IPS-18a (cell line): ENCODE measurements around the gene NDUFA6.
A peak's percentile ranks its signal among the peaks of the same experiment; 100 is the strongest.
"Not testable (repeated sequence)": the region's sequence is repeated elsewhere in the genome, so short reads cannot be mapped to it uniquely, and the experiment has no call there.

ENCODE experiments used
- H3K27ac ChIP-seq: one replicate; pipeline ENCODE4 v1.5.1; 2013; ENCODE audit warnings: low read length
- H3K27me3 ChIP-seq: one replicate; pipeline ENCODE4 v1.6.1; 2013; ENCODE audit warnings: mild to moderate bottlenecking, low read length; ENCODE audit not compliant: control insufficient read depth, insufficient read depth
- H3K36me3 ChIP-seq: one replicate; pipeline ENCODE4 v1.6.1; 2013; ENCODE audit warnings: low read depth, low read length; ENCODE audit not compliant: control insufficient read depth
- H3K4me1 ChIP-seq: one replicate; pipeline ENCODE4 v1.6.1; 2013; ENCODE audit warnings: low read depth, low read length; ENCODE audit not compliant: control insufficient read depth
- H3K4me3 ChIP-seq: one replicate; pipeline ENCODE4 v1.5.1; 2013; ENCODE audit warnings: low read length
- H3K9ac ChIP-seq: one replicate; pipeline ENCODE4 v1.6.1; 2013; ENCODE audit warnings: mild to moderate bottlenecking, low read length, moderate library complexity
- H3K9me3 ChIP-seq: one replicate; pipeline ENCODE4 v1.6.1; 2013; ENCODE audit warnings: low read depth, low read length; ENCODE audit not compliant: control insufficient read depth

Gene NDUFA6

GRCh38 chr22:42090596-42091454 is at the start of gene NDUFA6:
Gene NDUFA6, minus strand, starts transcription at chr22:42090772. Its CDS starts 28 bp downstream, at chr22:42090744.
- peak within 1 kb of the TSS; percentile 99 for H3K4me3 ChIP-seq
- peak within 1 kb of the TSS; percentile 99 for H3K9ac ChIP-seq
- H3K9me3 ChIP-seq: no peaks in the 10 kb centered on the region
- H3K27me3 ChIP-seq: peaks cover 10% of the 10 kb centered on the region
- peak within 1 kb of the TSS; percentile 95 for H3K27ac ChIP-seq
- peaks cover 14% of the 10 kb centered on the region for H3K36me3 ChIP-seq
- H3K4me1 ChIP-seq: peaks cover 4% of the 10 kb centered on the region

DNA sequence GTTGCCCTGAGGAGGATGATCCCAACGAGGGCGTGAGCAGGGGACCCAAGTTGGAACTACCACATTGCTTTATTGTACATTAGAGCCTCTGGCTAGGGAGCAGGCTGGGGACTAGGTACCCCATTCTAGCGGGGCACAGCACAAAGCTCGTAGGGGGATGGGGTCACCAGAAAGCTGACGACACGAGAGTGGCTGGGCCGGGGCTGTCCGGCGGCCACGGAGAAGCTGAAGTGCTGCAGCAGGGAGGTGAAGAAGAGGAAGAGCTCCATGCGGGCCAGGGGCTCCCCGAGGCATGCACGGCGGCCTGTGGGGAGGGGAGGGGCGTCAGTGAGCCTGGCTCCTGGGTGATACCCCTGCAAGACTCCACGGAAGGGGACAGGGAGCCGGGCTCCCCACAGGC is 49.6 kb upstream of the NDUFA6 start:
- H3K4me1 ChIP-seq, H3K9ac ChIP-seq, H3K27ac ChIP-seq, H3K4me3 ChIP-seq, H3K36me3 ChIP-seq, H3K27me3 ChIP-seq, H3K9me3 ChIP-seq: not testable (repeated sequence)

DNA sequence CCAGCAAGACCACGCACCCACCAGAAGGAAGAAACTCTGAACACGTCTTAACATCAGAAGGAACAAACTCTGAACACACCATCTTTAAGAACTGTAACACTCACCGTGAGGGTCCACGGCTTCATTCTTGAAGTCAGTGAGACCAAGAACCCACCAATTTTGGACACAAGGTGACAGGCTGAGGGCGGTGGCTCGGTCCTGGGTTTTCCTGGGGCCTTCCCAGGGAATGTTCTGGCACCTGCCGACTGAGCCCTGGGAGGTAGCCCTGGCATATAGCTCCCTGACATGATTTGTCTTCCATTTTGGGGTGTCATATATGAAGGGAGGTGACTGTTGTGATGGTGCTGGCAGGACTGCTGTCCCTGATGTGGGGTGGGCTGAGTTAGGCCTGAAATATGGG is 48.9 kb upstream of the NDUFA6 start:
- not testable (repeated sequence) for H3K27me3 ChIP-seq, H3K4me1 ChIP-seq, H3K4me3 ChIP-seq, H3K9ac ChIP-seq, H3K27ac ChIP-seq, H3K9me3 ChIP-seq, H3K36me3 ChIP-seq

DNA sequence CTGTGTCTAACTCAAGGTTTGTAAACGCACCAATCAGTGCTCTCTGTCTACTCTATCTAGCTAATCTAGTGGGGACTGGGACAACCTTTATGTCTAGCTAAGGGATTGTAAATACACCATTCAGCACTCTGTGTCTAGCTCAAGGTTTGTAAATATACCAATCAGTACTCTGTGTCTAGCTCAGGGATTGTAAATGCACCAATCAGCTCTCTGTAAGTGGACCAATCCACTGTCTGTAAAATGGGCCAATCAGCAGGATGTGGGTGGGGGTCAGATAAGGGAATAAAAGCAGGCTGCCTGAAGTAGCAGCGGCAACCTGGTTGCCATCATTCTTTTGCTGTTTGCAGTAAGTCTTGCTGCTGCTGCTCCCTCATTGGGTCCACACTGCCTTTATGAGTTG is 48.4 kb upstream of the NDUFA6 start:
- no peak overlapping the region for H3K4me3 ChIP-seq
- no peaks in the 10 kb centered on the region for H3K4me1 ChIP-seq
- no peaks in the 10 kb centered on the region for H3K27me3 ChIP-seq
- H3K9me3 ChIP-seq: no peaks in the 10 kb centered on the region
- H3K36me3 ChIP-seq: peaks cover 2% of the 10 kb centered on the region
- H3K9ac ChIP-seq: no peak overlapping the region
- no peak overlapping the region for H3K27ac ChIP-seq

DNA sequence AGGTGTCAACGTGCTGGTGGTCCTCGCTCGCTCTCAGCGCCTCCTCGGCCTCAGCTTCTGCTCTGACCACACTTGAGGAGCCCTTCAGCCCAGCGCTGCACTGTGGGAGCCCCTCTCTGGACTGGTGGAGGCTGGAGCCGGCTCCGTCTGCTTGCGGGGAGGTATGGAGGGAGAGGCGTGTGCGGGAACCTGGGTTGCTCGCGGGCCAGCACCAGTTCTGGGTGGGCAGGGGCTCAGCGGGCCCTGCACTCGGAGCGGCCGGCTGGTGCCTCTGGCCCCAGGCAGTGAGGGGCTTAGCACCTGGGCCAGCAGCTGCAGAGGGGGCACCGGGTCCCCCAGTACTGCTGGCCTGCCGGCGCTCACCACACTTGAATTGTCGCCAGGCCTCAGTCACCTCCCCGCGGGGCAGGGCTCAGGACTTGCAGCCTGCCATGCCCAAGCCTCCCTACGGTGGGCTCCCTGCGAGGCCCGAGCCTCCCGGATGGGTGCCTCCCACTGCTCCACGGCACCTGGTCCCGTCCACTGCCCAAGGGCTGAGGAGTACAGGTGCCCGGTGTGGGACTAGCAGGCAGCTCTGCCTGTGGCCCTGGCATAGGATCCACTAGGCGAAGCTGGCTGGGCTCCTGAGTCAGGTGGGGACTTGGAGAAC is 47.7 kb upstream of the NDUFA6 start:
- no peak overlapping the region for H3K4me3 ChIP-seq

GRCh38 chr22:42135688-42136087 is 45.1 kb upstream of the NDUFA6 start:
- not testable (repeated sequence) for H3K27me3 ChIP-seq, H3K9ac ChIP-seq, H3K4me3 ChIP-seq, H3K36me3 ChIP-seq, H3K4me1 ChIP-seq, H3K9me3 ChIP-seq, H3K27ac ChIP-seq

More for the DNA sequence above, 47.7 kb upstream of the NDUFA6 start:
- Histone ChIP-seq H3K4me1 (no peaks in the 10 kb centered on the region), H3K9me3 (no peaks in the 10 kb centered on the region), H3K27ac (no peak overlapping the region), H3K36me3 (peaks cover 2% of the 10 kb centered on the region), H3K27me3 (no peaks in the 10 kb centered on the region), H3K9ac (no peak overlapping the region)

- Histone ChIP-seq H3K9me3 (no peaks in the 10 kb centered on the region), H3K4me3 (no peak overlapping the region), H3K27ac (no peak overlapping the region), H3K9ac (no peak overlapping the region), H3K4me1 (no peaks in the 10 kb centered on the region), H3K27me3 (no peaks in the 10 kb centered on the region), H3K36me3 (peaks cover under 1% of the 10 kb centered on the region)
Measured at GRCh38 chr22:42134100-42135020, 43.8 kb upstream of the NDUFA6 start.

- H3K4me1 ChIP-seq: no peaks in the 10 kb centered on the region
Measured at GRCh38 chr22:42132457-42132856, 41.9 kb upstream of the NDUFA6 start.

DNA sequence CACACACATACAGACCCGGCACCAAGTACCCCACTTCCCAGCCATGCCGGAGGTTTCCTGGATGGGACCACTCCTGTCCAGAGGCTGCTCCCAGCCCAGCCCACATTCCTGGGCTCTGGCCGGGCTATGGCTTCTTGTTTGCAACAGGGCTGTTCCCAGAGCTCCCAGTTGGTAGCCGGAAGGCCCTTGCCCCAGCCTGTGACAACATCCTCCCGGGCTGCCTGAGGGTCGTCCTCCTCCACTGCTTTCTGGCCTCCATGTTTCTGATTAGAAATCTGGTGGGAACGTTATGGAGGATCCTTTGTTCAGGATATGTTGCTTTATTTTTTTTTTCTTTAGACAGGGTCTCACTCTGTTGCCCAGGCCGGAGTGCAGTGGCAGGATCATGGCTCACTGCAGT is 41.0 kb upstream of the NDUFA6 start:
- no peaks in the 10 kb centered on the region for H3K9me3 ChIP-seq

More at GRCh38 chr22:42132457-42132856, 41.9 kb upstream of the NDUFA6 start:
- no peaks in the 10 kb centered on the region for H3K27me3 ChIP-seq
- no peaks in the 10 kb centered on the region for H3K36me3 ChIP-seq
- H3K9me3 ChIP-seq: no peaks in the 10 kb centered on the region
- no peak overlapping the region for H3K27ac ChIP-seq
- H3K4me3 ChIP-seq: no peak overlapping the region
- H3K9ac ChIP-seq: no peak overlapping the region

DNA sequence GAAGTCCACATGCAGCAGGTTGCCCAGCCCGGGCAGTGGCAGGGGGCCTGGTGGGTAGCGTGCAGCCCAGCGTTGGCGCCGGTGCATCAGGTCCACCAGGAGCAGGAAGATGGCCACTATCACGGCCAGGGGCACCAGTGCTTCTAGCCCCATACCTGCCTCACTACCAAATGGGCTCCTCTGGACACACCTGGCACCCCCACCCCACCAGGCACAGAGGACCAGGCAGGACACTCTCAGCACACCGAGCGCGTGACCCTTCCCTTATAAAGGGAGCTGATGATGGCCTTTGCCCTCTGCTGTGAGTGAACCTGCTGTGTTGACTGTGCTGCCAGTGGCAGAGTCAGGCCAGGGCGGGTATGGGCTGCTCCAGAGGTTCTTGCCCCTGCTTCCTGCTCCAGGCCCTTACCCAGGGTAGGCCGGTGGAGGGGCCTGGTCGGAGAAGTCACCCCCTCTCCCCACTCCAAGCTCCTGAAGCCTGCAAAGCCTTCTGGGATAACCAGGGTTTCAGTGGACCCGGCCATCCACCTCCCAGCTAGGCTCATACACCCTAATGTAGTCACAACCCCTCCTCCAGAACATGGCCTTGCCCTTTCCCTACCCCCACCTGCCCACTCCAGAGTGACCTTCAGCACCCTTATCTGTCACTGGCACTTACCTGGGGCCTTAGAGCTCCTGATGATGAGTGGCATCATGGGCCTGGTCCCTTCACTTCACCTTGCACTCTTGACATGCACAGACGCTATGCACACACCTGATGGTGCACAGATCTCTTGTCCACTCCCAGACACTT is 40.3 kb upstream of the NDUFA6 start, which contains the start of gene CYP2D6:
Gene CYP2D6 (minus strand): TSS at position 172 of the 793 bp plus-strand sequence. CDS start 19 bp downstream, at position 153.
- not testable (repeated sequence) for H3K4me1 ChIP-seq, H3K27me3 ChIP-seq, H3K9ac ChIP-seq

More for the DNA sequence above, 41.0 kb upstream of the NDUFA6 start:
- Histone ChIP-seq H3K36me3 (no peaks in the 10 kb centered on the region), H3K27me3 (no peaks in the 10 kb centered on the region), H3K27ac (no peak overlapping the region), H3K9ac (no peak overlapping the region), H3K4me3 (no peak overlapping the region), H3K4me1 (no peaks in the 10 kb centered on the region)

More for the DNA sequence above, 40.3 kb upstream of the NDUFA6 start, which contains the start of gene CYP2D6:
- not testable (repeated sequence) for H3K36me3 ChIP-seq, H3K9me3 ChIP-seq, H3K27ac ChIP-seq, H3K4me3 ChIP-seq
